HG03095 (cell line): Measurements from ENCODE around the gene WNT2B.

Experiments
- ATAC-seq: cut with Tn5 transposase; IDR thresholded peaks from one replicate; pipeline ENCODE4 v1.9.1; 2021; ENCODE audit warnings: moderate library complexity; ENCODE audit not compliant: unreplicated experiment

The WNT2B gene

GRCh38 chr1:112524986-112525385 lies 16.2 kb downstream of the WNT2B start:
- ATAC-seq = no peak

GRCh38 chr1:112527266-112528010 lies 18.7 kb downstream of the WNT2B start:
- no peak for ATAC-seq

DNA sequence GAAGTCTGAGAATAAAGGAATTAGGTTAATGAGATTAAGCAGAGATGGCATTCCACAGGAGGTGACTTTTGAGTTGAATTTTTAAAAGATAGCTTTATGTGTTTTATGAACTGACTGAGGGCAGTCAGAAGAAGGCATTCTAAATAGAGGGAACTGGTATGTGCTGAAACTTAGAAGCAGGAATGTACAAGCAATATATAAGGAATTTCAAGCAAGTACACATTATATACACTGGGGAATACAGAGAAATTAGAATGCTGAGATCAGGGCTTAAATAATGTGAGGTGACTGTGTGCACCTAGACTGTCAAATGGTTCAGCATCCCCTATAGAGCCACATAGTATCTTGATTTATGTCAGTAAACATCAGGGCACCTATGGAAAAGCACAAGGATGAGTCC lies 19.3 kb downstream of the WNT2B start:
- ATAC-seq = no peak

DNA sequence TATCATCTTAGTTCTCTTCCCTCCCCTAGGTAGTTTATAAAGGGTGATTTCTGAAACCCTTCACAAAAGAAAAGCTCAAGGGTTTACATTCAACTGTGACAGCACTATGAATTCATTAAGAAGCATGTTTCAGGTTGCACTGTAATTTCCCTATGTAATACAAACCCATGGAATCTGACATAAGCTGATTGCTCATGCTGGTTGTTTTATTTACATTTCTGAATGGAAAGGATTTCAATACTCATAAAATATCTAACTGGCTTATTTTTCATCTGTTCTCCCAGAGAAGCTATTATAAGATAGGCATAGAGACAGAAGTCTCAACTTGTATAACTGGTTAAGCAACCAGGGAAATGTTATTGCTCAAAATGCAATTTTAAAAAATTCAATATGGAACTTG lies 20.5 kb downstream of the WNT2B start:
- ATAC-seq = no peak

GRCh38 chr1:112530832-112531231 lies 22.1 kb downstream of the WNT2B start:
- no peak for ATAC-seq

GRCh38 chr1:112532064-112532463 lies 23.3 kb downstream of the WNT2B start:
- ATAC-seq = no peak

GRCh38 chr1:112533029-112533428 lies 24.3 kb downstream of the WNT2B start:
- no peak for ATAC-seq

DNA sequence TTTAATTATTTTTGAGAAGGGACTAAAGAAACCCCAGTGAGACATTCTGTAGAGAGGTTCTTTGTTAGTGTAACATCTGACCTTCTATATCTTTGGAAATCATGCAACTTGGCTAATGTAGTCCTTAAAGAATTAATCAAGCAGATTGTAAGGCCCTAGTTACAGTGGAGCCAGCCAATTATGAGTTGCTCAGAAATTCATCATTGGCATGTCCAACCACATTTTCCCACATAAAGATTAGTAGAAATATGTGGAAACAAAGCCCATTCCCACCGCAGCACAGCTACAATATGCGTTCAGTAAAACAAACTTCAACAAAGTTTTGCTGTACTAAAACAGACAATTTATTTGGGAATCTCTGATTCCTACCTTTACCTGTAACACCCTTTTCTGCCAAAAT lies 27.8 kb downstream of the WNT2B start:
- ATAC-seq = no peak

DNA sequence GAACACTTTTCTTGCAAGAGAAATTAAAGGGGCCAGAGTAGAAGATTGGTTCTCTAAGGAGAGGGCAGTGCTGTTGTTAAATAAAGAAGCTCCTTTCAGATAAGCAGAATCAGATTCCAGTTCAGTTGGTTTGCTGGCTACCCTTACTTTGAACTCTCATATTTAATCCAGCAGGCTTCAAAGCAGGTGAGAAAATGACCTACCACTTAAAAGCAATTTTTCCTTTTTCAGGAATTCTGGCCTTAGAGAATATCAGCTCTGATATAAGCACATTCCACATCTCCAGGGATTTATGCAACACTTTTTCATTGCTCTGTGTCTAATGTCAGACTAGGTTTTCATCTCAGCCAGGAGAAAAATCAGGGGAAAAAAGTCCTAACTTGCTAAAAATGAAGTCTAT lies 28.7 kb downstream of the WNT2B start:
- ATAC-seq = no peak

- no peak for ATAC-seq
These were observed 30.1 kb downstream of the WNT2B start for GRCh38 chr1:112538883-112539282.

- ATAC-seq = no peak
These were observed 31.5 kb downstream of the WNT2B start for GRCh38 chr1:112540226-112540794.

DNA sequence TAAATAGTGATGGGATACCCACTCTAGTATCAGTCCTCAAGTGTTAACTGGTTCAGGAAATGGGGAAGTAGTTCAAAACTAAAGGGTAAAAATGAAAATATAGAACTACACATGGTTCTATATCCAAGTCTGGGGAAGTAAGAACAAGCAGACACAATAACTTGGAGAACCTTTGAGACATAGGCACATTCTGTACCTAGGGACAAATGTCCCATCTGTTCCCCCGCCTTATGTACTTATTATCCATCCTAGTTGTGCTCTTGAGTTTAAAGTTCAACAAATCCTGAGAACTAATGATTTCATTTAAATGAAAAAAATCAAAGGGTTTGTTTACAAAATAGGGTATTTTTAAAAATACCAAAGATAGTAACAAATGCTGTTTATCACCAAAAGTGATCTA lies 32.5 kb downstream of the WNT2B start:
- no peak for ATAC-seq

GRCh38 chr1:112542206-112542973 lies 33.6 kb downstream of the WNT2B start:
- ATAC-seq = no peak

DNA sequence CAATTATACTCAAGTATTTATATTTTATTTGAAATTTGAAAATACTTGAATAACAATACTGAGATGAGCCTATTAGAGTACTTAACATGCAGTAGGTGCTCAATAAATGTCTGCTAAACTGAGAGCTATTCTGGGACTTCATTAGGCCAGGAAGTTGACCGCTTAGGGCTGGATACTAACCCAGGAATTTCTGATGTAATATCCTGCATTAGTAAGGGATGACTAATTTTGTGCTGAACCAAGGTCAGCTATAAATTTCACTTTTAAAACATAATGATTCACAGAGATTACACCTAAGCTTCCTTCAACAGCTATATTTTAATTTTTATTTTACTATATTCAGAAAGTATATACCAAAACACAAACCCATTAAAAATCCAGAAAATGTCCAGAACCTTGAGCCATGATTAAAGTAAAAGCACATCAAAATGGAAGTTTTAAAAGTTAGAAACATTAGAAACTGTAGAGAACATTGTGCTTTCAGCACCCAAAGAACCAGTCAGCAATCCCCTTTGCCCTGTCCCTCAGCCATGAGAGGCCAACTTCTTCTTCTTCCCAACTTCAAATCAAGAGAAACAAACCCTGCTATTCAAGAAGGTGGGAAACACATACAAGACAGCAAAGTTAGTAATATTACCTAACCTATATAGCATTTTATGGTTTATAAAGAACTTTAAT lies 35.4 kb downstream of the WNT2B start:
- ATAC-seq = no peak

DNA sequence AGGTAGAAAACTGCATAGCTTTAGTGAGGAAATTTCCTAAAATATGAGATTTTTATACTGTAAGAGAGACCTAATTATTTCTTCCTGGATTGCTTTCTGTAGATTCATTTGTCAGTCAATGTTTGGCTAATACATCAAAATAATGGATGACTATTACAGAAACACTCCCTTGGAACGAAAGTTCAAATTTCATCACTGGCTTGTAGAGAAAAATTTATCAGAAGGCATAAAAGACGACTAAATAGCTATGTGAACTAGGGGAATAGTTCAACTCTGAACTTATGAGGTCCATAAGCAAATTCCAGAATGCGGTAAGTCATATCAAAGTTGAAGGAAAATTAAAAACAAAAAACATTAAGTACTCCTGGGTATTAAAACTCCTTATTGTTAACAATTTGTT lies 36.0 kb downstream of the WNT2B start:
- ATAC-seq = no peak

- ATAC-seq = no peak
These were observed 37.3 kb downstream of the WNT2B start for GRCh38 chr1:112546076-112546475.

- ATAC-seq = no peak
These were observed 39.8 kb downstream of the WNT2B start for GRCh38 chr1:112548547-112548946.

DNA sequence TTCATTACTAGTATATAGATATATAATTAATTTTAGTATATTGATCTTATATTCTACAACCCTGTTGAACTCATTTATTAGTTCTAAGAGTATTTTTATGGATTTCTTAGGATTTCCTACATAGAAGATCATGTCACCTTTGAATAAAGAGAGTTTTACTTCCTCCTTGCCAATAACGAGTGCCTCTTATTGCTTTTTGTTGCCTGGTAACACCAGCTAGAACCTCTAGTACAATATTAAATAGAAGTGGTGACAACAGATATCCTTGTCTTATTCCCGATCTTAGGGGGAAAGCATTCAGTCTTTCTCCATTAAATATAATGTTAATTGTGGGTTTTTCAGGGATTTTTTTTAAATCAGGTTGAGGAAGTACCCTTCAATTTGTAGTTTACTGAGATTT lies 40.8 kb downstream of the WNT2B start:
- no peak for ATAC-seq

GRCh38 chr1:112554411-112554810 lies 45.6 kb downstream of the WNT2B start:
- ATAC-seq = no peak

DNA sequence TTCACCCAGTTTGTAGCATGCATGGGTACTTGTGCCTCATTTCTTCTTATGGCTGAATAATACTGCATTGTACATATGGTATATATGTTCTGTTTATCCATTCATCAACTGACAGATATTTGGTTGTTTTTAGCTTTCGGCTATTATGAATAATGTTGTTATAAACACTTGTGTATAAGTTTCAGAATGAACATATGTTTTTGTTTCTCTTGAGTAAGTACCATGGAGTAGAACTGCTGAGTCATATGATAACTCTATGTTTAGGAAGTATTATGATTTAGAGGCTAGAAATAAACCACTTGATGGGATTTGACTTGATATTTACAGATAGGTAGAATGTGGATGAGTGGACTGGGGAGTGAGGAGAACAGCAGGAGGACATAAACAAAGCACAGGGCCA lies 48.6 kb downstream of the WNT2B start:
- ATAC-seq = no peak

- no peak for ATAC-seq
These were observed 49.9 kb downstream of the WNT2B start for GRCh38 chr1:112558634-112559033.

DNA sequence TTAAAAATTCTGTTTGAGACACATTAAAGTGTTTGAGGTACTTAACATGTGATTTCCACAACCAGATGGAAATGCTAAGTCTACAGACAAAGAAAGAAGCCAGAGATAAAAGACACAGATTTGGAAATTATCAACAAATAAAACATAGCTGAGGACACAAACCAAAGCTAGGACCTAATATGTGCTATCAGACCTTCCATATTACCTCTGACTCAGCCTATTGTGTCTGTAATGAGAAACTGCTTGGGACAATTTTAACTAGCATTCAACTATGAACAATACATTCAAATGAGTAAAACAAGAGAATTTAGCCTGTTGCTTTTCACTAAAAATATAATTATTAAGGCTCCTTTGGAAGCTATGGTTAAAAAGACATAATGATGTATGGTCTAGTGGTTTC lies 54.6 kb downstream of the WNT2B start:
- ATAC-seq = no peak
